ENCODE data around the gene KRTAP5-2. TPM values are rescaled to one million over a fixed set of nuclear protein-coding genes. Genes with fewer than 3 reads are reported as not detected.

KRTAP5-2 gene
- total RNA-seq, 4 donors from 2014 or later: not detected

- ATAC-seq (ENCODE audit: low FRiP score) (peak; percentile 69), DNase-seq (ENCODE audit: low spot score) (peak; percentile 47)
- no peak for TF ChIP-seq CTCF (IDR thresholded peaks at IDR 0.05)
Measured at GRCh38 chr11:1559111-1559951, 38.8 kb downstream of the KRTAP5-2 start.

- ATAC-seq (ENCODE audit: low FRiP score) (no peak), DNase-seq (ENCODE audit: low spot score) (no peak)
- TF ChIP-seq CTCF (IDR thresholded peaks at IDR 0.05): no peak
Measured at GRCh38 chr11:1558775-1559110, 39.4 kb downstream of the KRTAP5-2 start.

GRCh38 chr11:1557904-1558774 lies 40.0 kb downstream of the KRTAP5-2 start:
- ATAC-seq (ENCODE audit: low FRiP score) (peak; percentile 48), DNase-seq (ENCODE audit: low spot score) (no peak)
- no peak for TF ChIP-seq CTCF (IDR thresholded peaks at IDR 0.05)

- no peak for ATAC-seq (ENCODE audit: low FRiP score)
- no peak for DNase-seq (ENCODE audit: low spot score)
- no peak for TF ChIP-seq CTCF (IDR thresholded peaks at IDR 0.05)
Measured at GRCh38 chr11:1557051-1557884, 40.8 kb downstream of the KRTAP5-2 start.

- no peak for TF ChIP-seq CTCF (IDR thresholded peaks at IDR 0.05)
- no peak for DNase-seq (ENCODE audit: low spot score)
Measured at GRCh38 chr11:1556278-1556902, 41.7 kb downstream of the KRTAP5-2 start.

GRCh38 chr11:1555713-1556153 lies 42.4 kb downstream of the KRTAP5-2 start:
- no peak for TF ChIP-seq CTCF (IDR thresholded peaks at IDR 0.05)
- DNase-seq (ENCODE audit: low spot score): no peak
- no peak for ATAC-seq (ENCODE audit: low FRiP score)

More at GRCh38 chr11:1556278-1556902, 41.7 kb downstream of the KRTAP5-2 start:
- no peak for ATAC-seq (ENCODE audit: low FRiP score)
